Peyer's patch (tissue), 4 donors: Measurements from ENCODE around the gene ZNF763. TPM values are rescaled to one million over a fixed set of nuclear protein-coding genes. Genes with fewer than 3 reads are reported as not detected.
"Not testable (repeated sequence)": the region's sequence is repeated elsewhere in the genome, so short reads cannot be mapped to it uniquely, and the experiment has no call there.

Experiments
- DNase-seq, 3 donors: peaks; one replicate each; pipeline ENCODE4 v3.0.0-alpha.2; 2017 to 2019
- H3K27ac ChIP-seq, 4 donors: fragments of 200-600 bp; sonication (generic); one replicate each; pipeline ENCODE4 v1.5.1; 2016 to 2019
- H3K27me3 ChIP-seq, 2 donors: fragments of 200-600 bp; sonication (generic); one replicate each; pipeline ENCODE4 v1.5.1; 2019
- H3K36me3 ChIP-seq, 3 donors: fragments of 200-600 bp; sonication (generic); one replicate each; pipeline ENCODE4 v1.5.1; 2016 to 2019
- H3K4me1 ChIP-seq, 4 donors: fragments of 200-600 bp; sonication (generic); one replicate each; pipeline ENCODE4 v1.5.1; 2016 to 2019
- H3K4me3 ChIP-seq, 4 donors: fragments of 200-600 bp; sonication (generic); 1 replicate in 3 of 4; 2 replicates in 1 of 4; pipeline ENCODE4 v1.5.1; 2016 to 2019; ENCODE audit warnings: mild to moderate bottlenecking in 1 of 4
- H3K9me3 ChIP-seq, 4 donors: fragments of 200-600 bp; sonication (generic); one replicate each; pipeline ENCODE4 v1.5.1; 2016 to 2019; ENCODE audit warnings: mild to moderate bottlenecking in 1 of 4
- POLR2A ChIP-seq, 2 donors: fragments of 450-650 bp; IDR thresholded peaks; one replicate each; pipeline ENCODE4 v1.5.1; 2017; ENCODE audit warnings: antibody characterized with exemption in 2 of 2, mild to moderate bottlenecking in 2 of 2, moderate library complexity in 2 of 2
- total RNA-seq, 4 donors: library from RNA; depleted of rRNA; stranded (reverse); fragments of >200 nt; gene quantifications; one replicate each; pipeline ENCODE4 v1.1.0, GENCODE V29; 2016
- TF ChIP-seq, protein P1 (sequence below), 6 experiments: fragments of 450-650 bp in 4 of 6; fragments of 200-600 bp in 2 of 6; sonication (generic) in 1 of 6; IDR thresholded peaks; one replicate each; pipeline ENCODE4 v1.5.1; 2017 to 2019; ENCODE audit warnings: antibody characterized with exemption in 6 of 6, mild to moderate bottlenecking in 3 of 6, moderate library complexity in 1 of 6

The ZNF763 gene
- total RNA-seq, 4 donors from 2014 or later, result 4.1 to 18.6 (median 8.3) TPM

GRCh38 chr19:11944656-11945055 lies 20.2 kb upstream of the ZNF763 start:
- Histone ChIP-seq H3K27ac (no peak overlapping the region), H3K27me3 (no peaks in the 10 kb centered on the region), H3K4me1 (no peaks in the 10 kb centered on the region), H3K36me3 (peaks cover 6 to 96% (median 14%) of the 10 kb centered on the region in 3 donors), H3K4me3 (no peak overlapping the region), H3K9me3 (peaks cover 6 to 96% (median 56%) of the 10 kb centered on the region in 4 donors)
- DNase-seq, result no peak
- TF ChIP-seq, protein P1, sequence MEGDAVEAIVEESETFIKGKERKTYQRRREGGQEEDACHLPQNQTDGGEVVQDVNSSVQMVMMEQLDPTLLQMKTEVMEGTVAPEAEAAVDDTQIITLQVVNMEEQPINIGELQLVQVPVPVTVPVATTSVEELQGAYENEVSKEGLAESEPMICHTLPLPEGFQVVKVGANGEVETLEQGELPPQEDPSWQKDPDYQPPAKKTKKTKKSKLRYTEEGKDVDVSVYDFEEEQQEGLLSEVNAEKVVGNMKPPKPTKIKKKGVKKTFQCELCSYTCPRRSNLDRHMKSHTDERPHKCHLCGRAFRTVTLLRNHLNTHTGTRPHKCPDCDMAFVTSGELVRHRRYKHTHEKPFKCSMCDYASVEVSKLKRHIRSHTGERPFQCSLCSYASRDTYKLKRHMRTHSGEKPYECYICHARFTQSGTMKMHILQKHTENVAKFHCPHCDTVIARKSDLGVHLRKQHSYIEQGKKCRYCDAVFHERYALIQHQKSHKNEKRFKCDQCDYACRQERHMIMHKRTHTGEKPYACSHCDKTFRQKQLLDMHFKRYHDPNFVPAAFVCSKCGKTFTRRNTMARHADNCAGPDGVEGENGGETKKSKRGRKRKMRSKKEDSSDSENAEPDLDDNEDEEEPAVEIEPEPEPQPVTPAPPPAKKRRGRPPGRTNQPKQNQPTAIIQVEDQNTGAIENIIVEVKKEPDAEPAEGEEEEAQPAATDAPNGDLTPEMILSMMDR (IDR thresholded peaks at IDR 0.05), result no peak
- TF ChIP-seq POLR2A (IDR thresholded peaks at IDR 0.05), result no peak

GRCh38 chr19:11948646-11949045 lies 16.2 kb upstream of the ZNF763 start:
- Histone ChIP-seq H3K36me3 (peaks cover 6 to 79% (median 14%) of the 10 kb centered on the region in 3 donors), H3K4me1 (no peaks in the 10 kb centered on the region), H3K4me3 (no peak overlapping the region), H3K27ac (no peak overlapping the region), H3K9me3 (peaks cover 8 to 98% (median 57%) of the 10 kb centered on the region in 4 donors), H3K27me3 (no peaks in the 10 kb centered on the region)
- TF ChIP-seq, protein P1 (IDR thresholded peaks at IDR 0.05), result no peak
- no peak for TF ChIP-seq POLR2A (IDR thresholded peaks at IDR 0.05)
- no peak for DNase-seq

- H3K27me3 ChIP-seq, result no peaks in the 10 kb centered on the region
- H3K9me3 ChIP-seq, result peaks cover 8 to 97% (median 55%) of the 10 kb centered on the region in 4 donors
- no peak for DNase-seq
- peaks cover 6 to 73% (median 14%) of the 10 kb centered on the region in 3 donors for H3K36me3 ChIP-seq
- H3K27ac ChIP-seq, result no peak overlapping the region
- H3K4me3 ChIP-seq, result no peak overlapping the region
- H3K4me1 ChIP-seq, result no peaks in the 10 kb centered on the region
- TF ChIP-seq, protein P1 (IDR thresholded peaks at IDR 0.05), result no peak
- no peak for TF ChIP-seq POLR2A (IDR thresholded peaks at IDR 0.05)
Observed at GRCh38 chr19:11949201-11949600, 15.6 kb upstream of the ZNF763 start.

GRCh38 chr19:11949614-11950080 lies 15.2 kb upstream of the ZNF763 start:
- not testable (repeated sequence) for H3K4me1 ChIP-seq, H3K27me3 ChIP-seq, H3K27ac ChIP-seq, DNase-seq, H3K4me3 ChIP-seq
- peaks cover 8 to 96% (median 54%) of the 10 kb centered on the region in 4 donors for H3K9me3 ChIP-seq
- peaks cover 6 to 69% (median 14%) of the 10 kb centered on the region in 3 donors for H3K36me3 ChIP-seq

DNA sequence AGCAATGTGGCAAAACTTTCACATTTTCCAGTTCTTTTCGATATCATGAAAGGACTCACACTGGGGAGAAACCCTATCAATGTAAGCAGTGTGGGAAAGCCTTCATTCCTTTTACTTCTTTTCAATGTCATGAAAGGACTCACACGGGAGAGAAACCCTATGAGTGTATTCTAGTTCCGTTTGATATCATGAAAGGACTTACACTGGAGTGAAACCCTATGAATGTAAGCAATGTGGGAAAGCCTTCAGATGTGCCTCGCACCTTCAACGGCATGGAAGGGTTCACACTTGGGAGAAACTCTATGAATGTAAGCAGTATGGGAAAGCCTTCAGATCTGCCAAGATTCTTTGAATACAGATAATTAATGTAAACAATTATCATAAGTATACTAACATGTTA lies 14.5 kb upstream of the ZNF763 start:
- Histone ChIP-seq H3K9me3 (peaks cover 8 to 94% (median 51%) of the 10 kb centered on the region in 4 donors), H3K36me3 (peaks cover 6 to 62% (median 14%) of the 10 kb centered on the region in 3 donors), H3K27ac (no peak overlapping the region)

More for the DNA sequence above, 14.5 kb upstream of the ZNF763 start:
- H3K4me3 ChIP-seq, result no peak overlapping the region
- no peak for DNase-seq
- TF ChIP-seq POLR2A (IDR thresholded peaks at IDR 0.05), result no peak
- TF ChIP-seq, protein P1 (IDR thresholded peaks at IDR 0.05), result no peak
- no peaks in the 10 kb centered on the region for H3K27me3 ChIP-seq
- H3K4me1 ChIP-seq, result no peaks in the 10 kb centered on the region
